NCI-H748 treated with DMSO at 0.1 percent for 48 hours (cell line): ENCODE measurements around the gene HOXB5.
A peak's percentile ranks its signal among the peaks of the same experiment; 100 is the strongest.

Experiments
- DNase-seq: peaks from one replicate; lab custom pipeline; 2025; lab: John Stamatoyannopoulos, UW

Gene HOXB5

GRCh38 chr17:48593126-48593829 lies at the start of gene HOXB5:
HOXB5 (minus strand) TSS chr17:48593779; CDS start chr17:48593682, 97 bp downstream.
- peak; percentile 51 for DNase-seq

- DNase-seq, result no peak
Measured at GRCh38 chr17:48642843-48643696, 49.5 kb upstream of the HOXB5 start.

GRCh38 chr17:48642059-48642842 lies 48.7 kb upstream of the HOXB5 start:
- DNase-seq, result no peak

- DNase-seq, result no peak
Measured at GRCh38 chr17:48641541-48642058, 48.0 kb upstream of the HOXB5 start.

- no peak for DNase-seq
Measured at GRCh38 chr17:48640858-48641180, 47.2 kb upstream of the HOXB5 start.

GRCh38 chr17:48639982-48640857 lies 46.6 kb upstream of the HOXB5 start:
- DNase-seq, result no peak

GRCh38 chr17:48639136-48639535 lies 45.6 kb upstream of the HOXB5 start:
- no peak for DNase-seq

- no peak for DNase-seq
Measured at GRCh38 chr17:48637323-48638260, 44.0 kb upstream of the HOXB5 start.

GRCh38 chr17:48636177-48637018 lies 42.8 kb upstream of the HOXB5 start:
- peak; percentile 56 for DNase-seq

GRCh38 chr17:48634493-48635208 lies 41.1 kb upstream of the HOXB5 start:
- DNase-seq, result no peak

GRCh38 chr17:48633266-48633677 lies 39.7 kb upstream of the HOXB5 start:
- DNase-seq, result no peak

- DNase-seq, result no peak
Measured at GRCh38 chr17:48632579-48633265, 39.1 kb upstream of the HOXB5 start.

GRCh38 chr17:48631693-48632578 lies 38.4 kb upstream of the HOXB5 start:
- no peak for DNase-seq

- DNase-seq, result no peak
Measured at GRCh38 chr17:48630925-48631692, 37.5 kb upstream of the HOXB5 start.

- DNase-seq, result no peak
Measured at GRCh38 chr17:48630009-48630924, 36.7 kb upstream of the HOXB5 start.
